SK-N-SH treated with all-trans-retinoic acid at 6 μM for 48 hours (cell line): ENCODE measurements around the gene XCL1.
A peak's percentile ranks its signal among the peaks of the same experiment; 100 is the strongest.
"Not testable (repeated sequence)": the region's sequence is repeated elsewhere in the genome, so short reads cannot be mapped to it uniquely, and the experiment has no call there.

Experiments
- ATAC-seq: fragments of 200-7000 bp; cut with Tn5 transposase; 3 replicates; pipeline ENCODE4 v1.9.1; 2020; ENCODE audit warnings: mild to moderate bottlenecking, moderate library complexity
- ARNTL ChIP-seq: fragments of 450-650 bp; formaldehyde crosslinking; IDR thresholded peaks from 2 replicates; pipeline ENCODE4 v1.5.0; 2020; ENCODE audit warnings: low read depth, mild to moderate bottlenecking, moderate library complexity, borderline replicate concordance
- BACH2 ChIP-seq: fragments of 250-450 bp; sonication (Bioruptor Pico); IDR thresholded peaks from 2 replicates; pipeline ENCODE4 v1.9.0; 2021; ENCODE audit warnings: mild to moderate bottlenecking, borderline replicate concordance
- CSDC2 ChIP-seq: fragments of 250-450 bp; sonication (Bioruptor Pico); IDR thresholded peaks from 2 replicates; pipeline ENCODE4 v1.5.0; 2020; ENCODE audit warnings: mild to moderate bottlenecking, moderate library complexity
- ESRRG ChIP-seq: fragments of 250-450 bp; sonication (Bioruptor Pico); IDR thresholded peaks from 2 replicates; pipeline ENCODE4 v1.6.1; 2021; ENCODE audit warnings: mild to moderate bottlenecking
- GLIS3 ChIP-seq: fragments of 250-450 bp; sonication (Bioruptor Pico); IDR thresholded peaks from 2 replicates; pipeline ENCODE4 v1.5.0; 2020; ENCODE audit warnings: mild to moderate bottlenecking, moderate library complexity
- ISL1 ChIP-seq: fragments of 250-450 bp; sonication (Bioruptor Pico); IDR thresholded peaks from 2 replicates; pipeline ENCODE4 v2.1.2; 2022; ENCODE audit warnings: mild to moderate bottlenecking, moderate library complexity
- OSR1 ChIP-seq: fragments of 250-450 bp; sonication (Bioruptor Pico); IDR thresholded peaks from 2 replicates; pipeline ENCODE4 v1.8.0; 2022; ENCODE audit warnings: moderate library complexity, mild to moderate bottlenecking, inconsistent platforms
- PPARA ChIP-seq: fragments of 250-450 bp; sonication (Bioruptor Pico); IDR thresholded peaks from 2 replicates; pipeline ENCODE4 v1.5.0; 2020; ENCODE audit warnings: mild to moderate bottlenecking, borderline replicate concordance
- RARB ChIP-seq: fragments of 250-450 bp; sonication (Bioruptor Pico); IDR thresholded peaks from 2 replicates; pipeline ENCODE4 v1.8.0; 2021; ENCODE audit warnings: mild to moderate bottlenecking, moderate library complexity
- TCF4 ChIP-seq: fragments of 250-450 bp; sonication (Bioruptor Pico); IDR thresholded peaks from 2 replicates; pipeline ENCODE4 v1.8.0; 2021; ENCODE audit warnings: mild to moderate bottlenecking, moderate library complexity, borderline replicate concordance
- TOX ChIP-seq: fragments of 250-450 bp; sonication (Bioruptor Pico); IDR thresholded peaks from 2 replicates; pipeline ENCODE4 v1.8.0; 2021; ENCODE audit warnings: mild to moderate bottlenecking, moderate library complexity, borderline replicate concordance
- ZC3H10 ChIP-seq: fragments of 250-450 bp; sonication (Bioruptor Pico); IDR thresholded peaks from 2 replicates; pipeline ENCODE4 v1.5.1; 2021; ENCODE audit warnings: mild to moderate bottlenecking, moderate library complexity
- ZFP3 ChIP-seq: fragments of 250-450 bp; sonication (Bioruptor Pico); IDR thresholded peaks from 2 replicates; pipeline ENCODE4 v1.5.0; 2020; ENCODE audit warnings: mild to moderate bottlenecking, moderate library complexity
- ZFP30 ChIP-seq: fragments of 450-650 bp; formaldehyde crosslinking; IDR thresholded peaks from 2 replicates; pipeline ENCODE4 v1.5.0; 2022; ENCODE audit warnings: mild to moderate bottlenecking, moderate library complexity
- ZNF565 ChIP-seq: fragments of 450-650 bp; formaldehyde crosslinking; conservative IDR thresholded peaks from 2 replicates; pipeline ENCODE4 v1.5.0; 2020; ENCODE audit warnings: low read depth, mild to moderate bottlenecking, moderate library complexity
- ZNF70 ChIP-seq: fragments of 450-650 bp; formaldehyde crosslinking; IDR thresholded peaks from 2 replicates; pipeline ENCODE4 v1.5.0; 2020; ENCODE audit warnings: mild to moderate bottlenecking, moderate library complexity
- ZNF8 ChIP-seq: fragments of 450-650 bp; formaldehyde crosslinking; IDR thresholded peaks from 2 replicates; pipeline ENCODE4 v1.5.0; 2020; ENCODE audit warnings: mild to moderate bottlenecking, moderate library complexity
- TF ChIP-seq, protein P1 (sequence below): fragments of 250-450 bp; sonication (Bioruptor Pico); IDR thresholded peaks from 2 replicates; pipeline ENCODE4 v1.8.0; 2020; ENCODE audit warnings: mild to moderate bottlenecking, moderate library complexity, borderline replicate concordance
- TF ChIP-seq, protein P2 (sequence below): fragments of 250-450 bp; sonication (Bioruptor Pico); IDR thresholded peaks from 2 replicates; pipeline ENCODE4 v1.5.0; 2020; ENCODE audit warnings: mild to moderate bottlenecking, moderate library complexity
- TF ChIP-seq, protein P3 (sequence below): fragments of 250-450 bp; sonication (Bioruptor Pico); IDR thresholded peaks from 2 replicates; pipeline ENCODE4 v1.5.1; 2020; ENCODE audit warnings: low read depth, mild to moderate bottlenecking, moderate library complexity

The XCL1 gene

DNA sequence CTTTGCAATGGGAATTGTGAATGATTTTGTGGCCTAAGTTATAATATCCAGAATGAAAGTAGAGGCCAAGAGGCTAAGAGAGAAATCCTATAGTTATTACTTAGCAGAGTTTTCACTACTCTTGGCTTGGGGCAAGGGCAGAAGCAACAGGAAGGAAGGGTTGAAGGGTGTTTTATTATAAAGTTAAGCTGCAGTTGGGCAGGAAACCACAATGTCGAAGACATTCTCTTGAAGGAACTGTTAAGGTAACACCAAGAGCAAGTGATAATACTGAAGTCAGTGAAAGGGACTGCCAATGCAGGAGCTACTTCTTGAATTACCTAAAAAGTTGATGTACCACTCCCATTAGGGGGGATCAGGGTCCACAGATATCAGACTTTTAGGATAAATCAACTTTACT, 40.9 kb upstream of the XCL1 start (continued):
- TF ChIP-seq, protein P1, sequence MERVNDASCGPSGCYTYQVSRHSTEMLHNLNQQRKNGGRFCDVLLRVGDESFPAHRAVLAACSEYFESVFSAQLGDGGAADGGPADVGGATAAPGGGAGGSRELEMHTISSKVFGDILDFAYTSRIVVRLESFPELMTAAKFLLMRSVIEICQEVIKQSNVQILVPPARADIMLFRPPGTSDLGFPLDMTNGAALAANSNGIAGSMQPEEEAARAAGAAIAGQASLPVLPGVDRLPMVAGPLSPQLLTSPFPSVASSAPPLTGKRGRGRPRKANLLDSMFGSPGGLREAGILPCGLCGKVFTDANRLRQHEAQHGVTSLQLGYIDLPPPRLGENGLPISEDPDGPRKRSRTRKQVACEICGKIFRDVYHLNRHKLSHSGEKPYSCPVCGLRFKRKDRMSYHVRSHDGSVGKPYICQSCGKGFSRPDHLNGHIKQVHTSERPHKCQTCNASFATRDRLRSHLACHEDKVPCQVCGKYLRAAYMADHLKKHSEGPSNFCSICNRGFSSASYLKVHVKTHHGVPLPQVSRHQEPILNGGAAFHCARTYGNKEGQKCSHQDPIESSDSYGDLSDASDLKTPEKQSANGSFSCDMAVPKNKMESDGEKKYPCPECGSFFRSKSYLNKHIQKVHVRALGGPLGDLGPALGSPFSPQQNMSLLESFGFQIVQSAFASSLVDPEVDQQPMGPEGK (CRISPR knock-in tag): no peak
- TF ChIP-seq PPARA (CRISPR knock-in tag) (no peak), ZFP3 (no peak)
- TF ChIP-seq, all 23 proteins: peak for 0

DNA sequence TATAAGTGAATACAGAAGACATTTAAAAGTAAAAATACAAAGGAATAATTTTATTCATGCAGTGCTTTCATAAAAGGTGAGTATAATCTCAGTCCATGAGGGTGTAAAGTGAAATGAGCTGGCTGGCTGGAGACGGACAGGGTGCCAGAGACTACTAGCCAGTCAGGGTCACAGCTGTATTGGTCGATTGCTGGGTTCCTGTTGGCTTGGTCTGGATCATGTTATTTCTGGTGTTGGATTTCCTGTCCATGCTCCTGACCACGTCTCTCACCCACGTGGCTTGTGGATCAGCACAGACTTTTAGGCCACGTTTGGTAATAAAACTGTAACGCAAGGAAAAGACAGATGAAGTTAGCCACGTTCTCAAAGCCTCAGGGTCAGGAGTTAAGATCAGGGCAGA, 35.6 kb upstream of the XCL1 start:
- ATAC-seq: not testable (repeated sequence)

DNA sequence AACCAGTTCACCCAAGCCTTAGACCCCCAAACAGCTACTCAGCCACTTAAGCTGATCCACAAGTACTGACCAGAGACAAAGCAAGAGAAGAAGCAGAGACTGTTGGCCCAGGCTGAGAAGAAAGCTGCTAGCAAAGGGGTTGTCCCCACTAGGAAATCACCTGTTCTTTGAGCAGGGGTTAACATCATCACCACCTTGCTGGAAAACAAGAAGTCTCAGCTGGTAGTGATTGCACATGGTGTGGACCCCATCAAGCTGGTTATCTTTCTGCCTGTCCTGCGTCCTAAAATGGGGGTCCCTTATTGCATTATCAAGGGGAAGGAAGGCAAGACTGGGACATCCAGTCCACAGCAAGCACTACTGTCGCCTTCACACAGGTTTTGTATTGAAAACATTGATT, 33.4 kb upstream of the XCL1 start:
- not testable (repeated sequence) for ATAC-seq

DNA sequence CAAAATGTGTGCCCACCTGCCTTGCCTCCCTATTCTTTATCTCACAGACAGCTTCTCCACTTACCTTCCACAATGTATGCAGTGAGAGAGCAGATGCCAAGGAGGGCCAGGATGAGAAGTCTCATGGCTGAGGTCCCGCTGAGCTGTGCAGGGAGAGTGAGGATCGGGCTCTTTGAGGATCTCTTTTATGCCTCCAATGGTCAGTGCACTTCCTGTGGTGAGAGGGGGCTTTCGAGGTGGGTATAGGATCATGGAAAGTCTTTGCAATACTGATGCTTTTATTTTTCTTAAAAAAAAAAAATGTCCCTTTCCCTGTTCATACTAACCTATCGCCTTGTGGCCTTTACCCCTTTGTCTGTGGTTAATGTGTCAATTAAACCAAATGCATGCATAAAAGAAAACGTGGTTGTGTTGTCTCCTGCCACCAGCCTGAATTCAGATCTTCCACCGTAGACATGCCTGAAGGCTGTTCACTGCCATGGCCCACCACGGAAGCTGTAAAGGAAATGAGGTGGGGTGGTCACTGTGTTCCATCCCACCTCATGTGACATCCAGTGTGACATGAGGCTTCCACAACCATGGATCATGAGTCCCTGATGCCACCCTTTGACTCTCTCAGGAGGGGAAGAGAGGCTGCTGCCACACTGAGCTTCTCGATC, 32.4 kb upstream of the XCL1 start, which contains the start of gene XCL2:
XCL2 (minus strand) TSS at position 158 of the 659 bp plus-strand sequence; CDS start at position 125, 33 bp downstream.
- ATAC-seq: not testable (repeated sequence)

DNA sequence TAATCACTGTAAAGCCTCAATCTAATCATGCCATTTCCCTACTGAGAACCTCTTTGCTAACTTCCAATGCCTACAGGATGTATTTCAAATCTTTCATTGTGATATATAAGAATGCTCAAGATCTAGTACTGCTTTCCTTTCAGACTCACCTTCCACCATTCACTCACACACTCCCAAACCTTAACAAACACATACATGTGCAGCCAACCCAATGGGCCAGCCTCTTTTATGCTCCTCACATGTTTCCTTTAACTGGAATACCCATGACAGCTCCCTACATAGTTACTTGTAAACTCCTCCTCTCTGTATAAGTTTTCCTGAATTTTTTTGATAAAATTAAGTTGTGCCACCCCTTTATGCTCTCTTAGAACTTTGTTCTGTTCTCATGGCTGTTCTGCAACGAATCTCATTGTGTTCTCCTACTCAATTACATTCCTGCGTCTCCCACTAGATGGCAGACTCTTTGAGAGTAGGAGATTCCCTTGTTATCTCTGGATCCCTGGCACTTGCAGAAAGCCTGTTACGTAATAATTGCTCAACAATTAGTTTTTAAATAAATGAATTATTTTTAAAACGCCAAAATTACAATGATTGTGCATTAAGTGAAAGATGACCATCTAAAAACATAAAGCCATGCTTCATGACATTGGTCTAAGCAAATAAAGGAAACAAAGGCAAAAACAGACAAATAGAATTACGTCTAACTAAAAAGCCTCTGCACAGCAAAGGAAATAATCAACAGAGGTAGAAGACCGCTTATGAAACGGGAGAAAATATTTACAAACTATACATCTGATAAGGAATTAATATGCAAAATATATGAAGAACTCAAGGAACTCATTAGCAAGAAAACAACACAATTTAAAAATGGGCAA, 30.5 kb upstream of the XCL1 start:
- ATAC-seq: peak; percentile 80

DNA sequence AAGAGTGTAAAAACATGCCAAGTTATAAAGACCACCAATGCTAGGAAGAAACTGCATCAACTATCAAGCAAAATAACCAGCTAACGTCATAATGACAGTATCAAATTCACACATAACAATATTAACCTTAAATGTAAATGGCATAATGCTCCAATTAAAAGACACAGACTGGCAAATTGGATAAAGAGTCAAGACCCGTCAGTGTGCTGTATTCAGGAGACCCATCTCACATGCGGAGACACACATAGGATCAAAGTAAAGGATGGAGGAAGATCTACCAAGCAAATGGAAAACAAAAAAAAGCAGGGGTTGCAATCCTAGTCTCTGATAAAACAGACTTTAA, 29.9 kb upstream of the XCL1 start:
- not testable (repeated sequence) for ATAC-seq

DNA sequence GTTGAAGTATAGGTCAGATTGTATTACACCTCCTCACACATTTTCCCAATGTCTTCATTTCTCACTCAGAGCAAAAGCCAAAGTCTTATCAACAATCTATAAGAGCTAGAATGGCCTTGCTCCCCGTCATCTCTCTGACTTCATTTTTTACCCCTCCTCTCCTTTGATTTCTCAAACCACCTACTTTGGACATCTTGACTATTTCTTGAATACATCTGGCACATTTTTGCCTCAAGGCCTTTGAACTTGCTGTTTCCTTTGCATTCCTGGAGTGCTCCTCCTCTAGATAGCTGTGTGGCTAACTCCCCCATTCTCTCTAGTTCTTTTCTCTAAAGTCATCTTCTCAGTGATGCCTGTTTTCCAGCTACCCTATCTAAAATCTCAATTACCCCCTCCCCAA, 25.4 kb upstream of the XCL1 start:
- ATAC-seq: peak; percentile 30; the same call in 1 of the 3 replicates
- no peak for TF ChIP-seq ZFP3
- TF ChIP-seq ZNF565 (CRISPR knock-in tag): no peak
- no peak for TF ChIP-seq ZNF70 (CRISPR knock-in tag)
- TF ChIP-seq, protein P2, sequence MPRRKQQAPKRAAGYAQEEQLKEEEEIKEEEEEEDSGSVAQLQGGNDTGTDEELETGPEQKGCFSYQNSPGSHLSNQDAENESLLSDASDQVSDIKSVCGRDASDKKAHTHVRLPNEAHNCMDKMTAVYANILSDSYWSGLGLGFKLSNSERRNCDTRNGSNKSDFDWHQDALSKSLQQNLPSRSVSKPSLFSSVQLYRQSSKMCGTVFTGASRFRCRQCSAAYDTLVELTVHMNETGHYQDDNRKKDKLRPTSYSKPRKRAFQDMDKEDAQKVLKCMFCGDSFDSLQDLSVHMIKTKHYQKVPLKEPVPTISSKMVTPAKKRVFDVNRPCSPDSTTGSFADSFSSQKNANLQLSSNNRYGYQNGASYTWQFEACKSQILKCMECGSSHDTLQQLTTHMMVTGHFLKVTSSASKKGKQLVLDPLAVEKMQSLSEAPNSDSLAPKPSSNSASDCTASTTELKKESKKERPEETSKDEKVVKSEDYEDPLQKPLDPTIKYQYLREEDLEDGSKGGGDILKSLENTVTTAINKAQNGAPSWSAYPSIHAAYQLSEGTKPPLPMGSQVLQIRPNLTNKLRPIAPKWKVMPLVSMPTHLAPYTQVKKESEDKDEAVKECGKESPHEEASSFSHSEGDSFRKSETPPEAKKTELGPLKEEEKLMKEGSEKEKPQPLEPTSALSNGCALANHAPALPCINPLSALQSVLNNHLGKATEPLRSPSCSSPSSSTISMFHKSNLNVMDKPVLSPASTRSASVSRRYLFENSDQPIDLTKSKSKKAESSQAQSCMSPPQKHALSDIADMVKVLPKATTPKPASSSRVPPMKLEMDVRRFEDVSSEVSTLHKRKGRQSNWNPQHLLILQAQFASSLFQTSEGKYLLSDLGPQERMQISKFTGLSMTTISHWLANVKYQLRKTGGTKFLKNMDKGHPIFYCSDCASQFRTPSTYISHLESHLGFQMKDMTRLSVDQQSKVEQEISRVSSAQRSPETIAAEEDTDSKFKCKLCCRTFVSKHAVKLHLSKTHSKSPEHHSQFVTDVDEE (CRISPR knock-in tag): no peak
- TF ChIP-seq ISL1 (CRISPR knock-in tag): no peak
- TF ChIP-seq, protein P1 (CRISPR knock-in tag): no peak
- no peak for TF ChIP-seq TCF4 (CRISPR knock-in tag)
- TF ChIP-seq, protein P3, sequence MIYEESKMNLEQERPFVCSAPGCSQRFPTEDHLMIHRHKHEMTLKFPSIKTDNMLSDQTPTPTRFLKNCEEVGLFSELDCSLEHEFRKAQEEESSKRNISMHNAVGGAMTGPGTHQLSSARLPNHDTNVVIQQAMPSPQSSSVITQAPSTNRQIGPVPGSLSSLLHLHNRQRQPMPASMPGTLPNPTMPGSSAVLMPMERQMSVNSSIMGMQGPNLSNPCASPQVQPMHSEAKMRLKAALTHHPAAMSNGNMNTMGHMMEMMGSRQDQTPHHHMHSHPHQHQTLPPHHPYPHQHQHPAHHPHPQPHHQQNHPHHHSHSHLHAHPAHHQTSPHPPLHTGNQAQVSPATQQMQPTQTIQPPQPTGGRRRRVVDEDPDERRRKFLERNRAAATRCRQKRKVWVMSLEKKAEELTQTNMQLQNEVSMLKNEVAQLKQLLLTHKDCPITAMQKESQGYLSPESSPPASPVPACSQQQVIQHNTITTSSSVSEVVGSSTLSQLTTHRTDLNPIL (CRISPR knock-in tag): no peak
- TF ChIP-seq ZFP30 (CRISPR knock-in tag): no peak
- TF ChIP-seq RARB (CRISPR knock-in tag): no peak
- no peak for TF ChIP-seq CSDC2
- TF ChIP-seq TOX (CRISPR knock-in tag): no peak
- TF ChIP-seq OSR1 (CRISPR knock-in tag): no peak
- no peak for TF ChIP-seq ZNF8 (CRISPR knock-in tag)
- no peak for TF ChIP-seq ESRRG (CRISPR knock-in tag)
- no peak for TF ChIP-seq GLIS3 (CRISPR knock-in tag)
- no peak for TF ChIP-seq ZC3H10 (CRISPR knock-in tag)
- TF ChIP-seq BACH2 (CRISPR knock-in tag): no peak
- no peak for TF ChIP-seq ARNTL (CRISPR knock-in tag)
